DND-41 (cell line): ENCODE measurements around the gene WDFY4.
A peak's percentile ranks its signal among the peaks of the same experiment; 100 is the strongest.

Experiments used
- EZH2 ChIP-seq: IDR thresholded peaks from 3 replicates; pipeline ENCODE4 v1.6.1; 2012; ENCODE audit warnings: borderline replicate concordance, low read depth, mild to moderate bottlenecking, moderate library complexity, low read length, inconsistent platforms; ENCODE audit not compliant: severe bottlenecking
- TF ChIP-seq, protein P1 (sequence below): IDR thresholded peaks from 2 replicates; pipeline ENCODE4 v1.5.1; 2012; ENCODE audit warnings: borderline replicate concordance, low read length, moderate library complexity, mild to moderate bottlenecking; ENCODE audit not compliant: poor library complexity, severe bottlenecking; ENCODE audit errors: extremely low read depth

DNA sequence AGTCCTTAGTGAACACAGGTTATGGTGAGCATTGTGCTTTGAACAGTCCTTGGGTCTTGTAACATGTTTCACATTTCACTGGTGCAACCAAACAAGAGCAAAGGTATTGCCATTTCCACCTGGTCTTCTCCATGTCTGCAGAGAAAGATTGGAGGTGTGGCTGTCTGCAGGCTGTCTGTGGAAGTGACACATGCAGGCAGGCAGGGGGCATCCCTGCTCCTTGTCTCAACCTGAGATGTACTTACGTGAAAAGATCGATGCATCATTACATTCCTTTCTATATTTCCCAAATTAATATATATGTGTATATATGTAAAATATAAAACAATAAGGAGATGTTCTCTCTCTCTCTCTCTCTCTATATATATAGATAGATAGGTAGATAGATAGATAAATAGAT, 200.7 kb downstream of the WDFY4 start:
- TF ChIP-seq, protein P1, sequence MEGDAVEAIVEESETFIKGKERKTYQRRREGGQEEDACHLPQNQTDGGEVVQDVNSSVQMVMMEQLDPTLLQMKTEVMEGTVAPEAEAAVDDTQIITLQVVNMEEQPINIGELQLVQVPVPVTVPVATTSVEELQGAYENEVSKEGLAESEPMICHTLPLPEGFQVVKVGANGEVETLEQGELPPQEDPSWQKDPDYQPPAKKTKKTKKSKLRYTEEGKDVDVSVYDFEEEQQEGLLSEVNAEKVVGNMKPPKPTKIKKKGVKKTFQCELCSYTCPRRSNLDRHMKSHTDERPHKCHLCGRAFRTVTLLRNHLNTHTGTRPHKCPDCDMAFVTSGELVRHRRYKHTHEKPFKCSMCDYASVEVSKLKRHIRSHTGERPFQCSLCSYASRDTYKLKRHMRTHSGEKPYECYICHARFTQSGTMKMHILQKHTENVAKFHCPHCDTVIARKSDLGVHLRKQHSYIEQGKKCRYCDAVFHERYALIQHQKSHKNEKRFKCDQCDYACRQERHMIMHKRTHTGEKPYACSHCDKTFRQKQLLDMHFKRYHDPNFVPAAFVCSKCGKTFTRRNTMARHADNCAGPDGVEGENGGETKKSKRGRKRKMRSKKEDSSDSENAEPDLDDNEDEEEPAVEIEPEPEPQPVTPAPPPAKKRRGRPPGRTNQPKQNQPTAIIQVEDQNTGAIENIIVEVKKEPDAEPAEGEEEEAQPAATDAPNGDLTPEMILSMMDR: peak; percentile 59
- TF ChIP-seq EZH2: no peak
